ENCODE results near the gene SEMA5B. TPM values are rescaled to one million over a fixed set of nuclear protein-coding genes. Genes with fewer than 3 reads are reported as not detected.

Gene SEMA5B
- polyA plus RNA-seq, 1 donor from 2014 or later = 7.0 TPM

DNA sequence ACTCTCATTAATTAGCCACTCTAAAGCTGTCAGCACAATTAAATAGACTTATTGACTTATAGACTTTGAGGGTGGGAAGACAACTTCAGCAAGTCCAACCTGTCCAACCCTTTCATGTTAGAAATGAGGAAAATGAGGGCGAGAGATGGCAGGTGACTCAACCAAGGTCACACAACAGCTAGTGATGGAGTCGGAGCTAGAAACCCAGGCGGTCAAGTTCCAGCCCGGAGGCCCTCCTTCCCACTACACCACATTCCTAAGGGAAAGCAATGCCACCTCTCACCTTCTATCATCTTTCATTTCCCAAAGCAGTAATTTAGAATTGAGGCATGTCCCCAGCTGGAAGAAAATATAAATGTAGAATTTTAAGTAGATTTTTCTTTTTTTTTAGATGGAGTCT, 28.7 kb downstream of the SEMA5B start:
- H3K79me2 ChIP-seq (replicated peaks; ENCODE audit: insufficient read depth, low read length) = no peaks in the 10 kb centered on the region
- no peaks in the 10 kb centered on the region for H3K27me3 ChIP-seq (ENCODE audit: insufficient read depth, low read depth, low read length)
- no peak overlapping the region for H2AFZ ChIP-seq (ENCODE audit: low read depth, low read length)
- no peaks in the 10 kb centered on the region for H3F3A ChIP-seq (ENCODE audit: insufficient read depth, low read length, poor library complexity, severe bottlenecking)
- no peaks in the 10 kb centered on the region for H3K9me2 ChIP-seq (ENCODE audit: insufficient read depth, low read length)
- no peaks in the 10 kb centered on the region for H3K36me3 ChIP-seq (ENCODE audit: insufficient read depth, low read length)
- no peak overlapping the region for H3K9ac ChIP-seq (ENCODE audit: low read length)
- TF ChIP-seq MXI1 (conservative IDR thresholded peaks at IDR 0.05; ENCODE audit: poor library complexity, severe bottlenecking) = no peak
- TF ChIP-seq REST (IDR thresholded peaks at IDR 0.05; ENCODE audit: borderline replicate concordance) = no peak
- H3K4me2 ChIP-seq (ENCODE audit: low read length) = no peak overlapping the region
- H3K27ac ChIP-seq (ENCODE audit: low read length) = no peak overlapping the region
- H3K4me3 ChIP-seq (ENCODE audit: low read length) = no peak overlapping the region
- no peaks in the 10 kb centered on the region for H3K9me3 ChIP-seq (ENCODE audit: low read length)
- H4K20me1 ChIP-seq (ENCODE audit: insufficient read depth) = no peaks in the 10 kb centered on the region

GRCh38 chr3:122998206-122998605, 29.4 kb downstream of the SEMA5B start:
- Histone ChIP-seq H3K79me2 (replicated peaks; ENCODE audit: insufficient read depth, low read length) (no peaks in the 10 kb centered on the region), H2AFZ (ENCODE audit: low read depth, low read length) (no peak overlapping the region), H3K9ac (ENCODE audit: low read length) (no peak overlapping the region), H3K9me3 (ENCODE audit: low read length) (no peaks in the 10 kb centered on the region), H4K20me1 (ENCODE audit: insufficient read depth) (no peaks in the 10 kb centered on the region), H3K27me3 (ENCODE audit: insufficient read depth, low read depth, low read length) (no peaks in the 10 kb centered on the region), H3K9me2 (ENCODE audit: insufficient read depth, low read length) (no peaks in the 10 kb centered on the region), H3K36me3 (ENCODE audit: insufficient read depth, low read length) (no peaks in the 10 kb centered on the region), H3K4me3 (ENCODE audit: low read length) (no peak overlapping the region), H3F3A (ENCODE audit: insufficient read depth, low read length, poor library complexity, severe bottlenecking) (no peaks in the 10 kb centered on the region), H3K27ac (ENCODE audit: low read length) (no peak overlapping the region), H3K4me2 (ENCODE audit: low read length) (no peak overlapping the region)
- TF ChIP-seq EP300 (conservative IDR thresholded peaks at IDR 0.05; ENCODE audit: poor library complexity, severe bottlenecking) (no peak), SMC3 (conservative IDR thresholded peaks at IDR 0.05; ENCODE audit: poor library complexity) (no peak), REST (IDR thresholded peaks at IDR 0.05; ENCODE audit: borderline replicate concordance) (no peak)

GRCh38 chr3:122996038-122996580, 31.5 kb downstream of the SEMA5B start:
- TF ChIP-seq EP300 (conservative IDR thresholded peaks at IDR 0.05; ENCODE audit: poor library complexity, severe bottlenecking) = no peak
- no peak for TF ChIP-seq POLR2AphosphoS5 (IDR thresholded peaks at IDR 0.05)
- no peak for TF ChIP-seq RAD21 (conservative IDR thresholded peaks at IDR 0.05)
- no peak for TF ChIP-seq EZH2 (IDR thresholded peaks at IDR 0.05; ENCODE audit: borderline replicate concordance, insufficient read depth, low read length, poor library complexity, severe bottlenecking)
- no peak for TF ChIP-seq TAF1 (IDR thresholded peaks at IDR 0.05; ENCODE audit: low read depth)
- H3K4me2 ChIP-seq (ENCODE audit: low read length) = no peak overlapping the region
- no peaks in the 10 kb centered on the region for H4K20me1 ChIP-seq (ENCODE audit: insufficient read depth)
- no peaks in the 10 kb centered on the region for H3K79me2 ChIP-seq (replicated peaks; ENCODE audit: insufficient read depth, low read length)
- H3K9ac ChIP-seq (ENCODE audit: low read length) = no peak overlapping the region
- no peak overlapping the region for H3K27ac ChIP-seq (ENCODE audit: low read length)
- H3K9me3 ChIP-seq (ENCODE audit: low read length) = no peaks in the 10 kb centered on the region
- H3K27me3 ChIP-seq (ENCODE audit: insufficient read depth, low read depth, low read length) = no peaks in the 10 kb centered on the region
- no peak overlapping the region for H3K4me3 ChIP-seq (ENCODE audit: low read length)
- H3F3A ChIP-seq (ENCODE audit: insufficient read depth, low read length, poor library complexity, severe bottlenecking) = no peaks in the 10 kb centered on the region
- H2AFZ ChIP-seq (ENCODE audit: low read depth, low read length) = no peak overlapping the region
- H3K36me3 ChIP-seq (ENCODE audit: insufficient read depth, low read length) = no peaks in the 10 kb centered on the region
- no peaks in the 10 kb centered on the region for H3K9me2 ChIP-seq (ENCODE audit: insufficient read depth, low read length)
